ENCODE data around the gene SCGN. TPM values are rescaled to one million over a fixed set of nuclear protein-coding genes. Genes with fewer than 3 reads are reported as not detected.

Gene SCGN
- total RNA-seq, 1 experiment from 2014 or later, result not detected

DNA sequence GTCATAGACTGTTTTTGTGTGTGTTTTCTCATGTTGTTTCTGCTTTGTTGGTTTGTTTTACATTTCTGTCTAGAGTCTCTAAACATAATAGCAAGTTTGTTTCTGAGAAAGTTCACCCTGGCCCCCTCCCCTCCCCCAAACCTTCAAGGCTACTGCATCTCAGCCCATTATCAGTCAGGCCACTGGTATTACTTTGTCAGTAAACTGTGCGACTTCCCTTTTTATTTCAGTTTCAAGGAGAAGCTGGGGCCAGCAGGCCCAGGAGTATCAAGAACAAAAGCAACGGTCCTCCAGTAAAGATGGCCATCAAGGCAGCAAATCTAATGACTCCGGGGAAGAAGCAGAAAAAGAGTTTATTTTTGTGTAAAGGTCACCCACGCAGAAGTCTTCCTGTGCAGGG, 32.8 kb upstream of the SCGN start (continued):
- TF ChIP-seq ZNF532 (CRISPR knock-in tag; IDR thresholded peaks at IDR 0.05; ENCODE audit: borderline replicate concordance), result no peak
- TF ChIP-seq ATF2 (CRISPR knock-in tag; IDR thresholded peaks at IDR 0.05; ENCODE audit: borderline replicate concordance, low read depth), result no peak
- no peak for TF ChIP-seq MAX (CRISPR knock-in tag; IDR thresholded peaks at IDR 0.05)
- no peak for TF ChIP-seq SMAD3 (CRISPR knock-in tag; IDR thresholded peaks at IDR 0.05; ENCODE audit: borderline replicate concordance)
- TF ChIP-seq NR3C1 (CRISPR knock-in tag; conservative IDR thresholded peaks at IDR 0.05; ENCODE audit: low read depth), result no peak
- TF ChIP-seq ATF3 (CRISPR knock-in tag; conservative IDR thresholded peaks at IDR 0.05), result no peak
- TF ChIP-seq ELF4 (CRISPR knock-in tag; IDR thresholded peaks at IDR 0.05; ENCODE audit: low read depth), result no peak
- TF ChIP-seq, protein P1, sequence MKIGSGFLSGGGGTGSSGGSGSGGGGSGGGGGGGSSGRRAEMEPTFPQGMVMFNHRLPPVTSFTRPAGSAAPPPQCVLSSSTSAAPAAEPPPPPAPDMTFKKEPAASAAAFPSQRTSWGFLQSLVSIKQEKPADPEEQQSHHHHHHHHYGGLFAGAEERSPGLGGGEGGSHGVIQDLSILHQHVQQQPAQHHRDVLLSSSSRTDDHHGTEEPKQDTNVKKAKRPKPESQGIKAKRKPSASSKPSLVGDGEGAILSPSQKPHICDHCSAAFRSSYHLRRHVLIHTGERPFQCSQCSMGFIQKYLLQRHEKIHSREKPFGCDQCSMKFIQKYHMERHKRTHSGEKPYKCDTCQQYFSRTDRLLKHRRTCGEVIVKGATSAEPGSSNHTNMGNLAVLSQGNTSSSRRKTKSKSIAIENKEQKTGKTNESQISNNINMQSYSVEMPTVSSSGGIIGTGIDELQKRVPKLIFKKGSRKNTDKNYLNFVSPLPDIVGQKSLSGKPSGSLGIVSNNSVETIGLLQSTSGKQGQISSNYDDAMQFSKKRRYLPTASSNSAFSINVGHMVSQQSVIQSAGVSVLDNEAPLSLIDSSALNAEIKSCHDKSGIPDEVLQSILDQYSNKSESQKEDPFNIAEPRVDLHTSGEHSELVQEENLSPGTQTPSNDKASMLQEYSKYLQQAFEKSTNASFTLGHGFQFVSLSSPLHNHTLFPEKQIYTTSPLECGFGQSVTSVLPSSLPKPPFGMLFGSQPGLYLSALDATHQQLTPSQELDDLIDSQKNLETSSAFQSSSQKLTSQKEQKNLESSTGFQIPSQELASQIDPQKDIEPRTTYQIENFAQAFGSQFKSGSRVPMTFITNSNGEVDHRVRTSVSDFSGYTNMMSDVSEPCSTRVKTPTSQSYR (CRISPR knock-in tag; IDR thresholded peaks at IDR 0.05), result no peak

DNA sequence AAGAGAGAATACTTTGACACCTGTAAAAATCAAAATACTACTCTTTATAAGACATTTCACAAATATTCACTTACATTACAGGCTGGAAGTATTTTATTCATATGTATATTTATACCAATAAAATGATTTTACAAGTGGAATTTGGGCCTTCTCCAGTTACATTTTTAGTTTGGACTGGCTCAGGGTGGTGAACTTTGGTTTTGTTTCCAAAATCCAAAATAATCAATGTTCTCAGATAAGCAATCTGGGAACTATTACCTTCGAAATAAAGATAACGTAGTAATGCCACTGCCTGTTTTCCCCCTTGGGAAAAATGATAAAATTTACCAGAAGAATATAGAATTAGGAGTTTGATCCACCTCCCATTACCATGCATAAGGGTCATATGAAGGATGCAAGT, 31.6 kb upstream of the SCGN start:
- CTCF ChIA-PET, result interaction anchor here (1.0 kb wide), 1 partner anchor 355 kb away, joined by 3 read pairs; no protein-coding TSS in a partner anchor
- no peak for TF ChIP-seq NR2C2 (CRISPR knock-in tag; IDR thresholded peaks at IDR 0.05)
- TF ChIP-seq JAZF1 (CRISPR knock-in tag; IDR thresholded peaks at IDR 0.05), result no peak
- TF ChIP-seq RORB (CRISPR knock-in tag; IDR thresholded peaks at IDR 0.05), result no peak
- no peak for TF ChIP-seq TEAD4 (CRISPR knock-in tag; IDR thresholded peaks at IDR 0.05)
- TF ChIP-seq CREM (CRISPR knock-in tag; IDR thresholded peaks at IDR 0.05), result no peak
- no peak for TF ChIP-seq ZBTB21 (CRISPR knock-in tag; IDR thresholded peaks at IDR 0.05; ENCODE audit: borderline replicate concordance)
- TF ChIP-seq, protein P2, sequence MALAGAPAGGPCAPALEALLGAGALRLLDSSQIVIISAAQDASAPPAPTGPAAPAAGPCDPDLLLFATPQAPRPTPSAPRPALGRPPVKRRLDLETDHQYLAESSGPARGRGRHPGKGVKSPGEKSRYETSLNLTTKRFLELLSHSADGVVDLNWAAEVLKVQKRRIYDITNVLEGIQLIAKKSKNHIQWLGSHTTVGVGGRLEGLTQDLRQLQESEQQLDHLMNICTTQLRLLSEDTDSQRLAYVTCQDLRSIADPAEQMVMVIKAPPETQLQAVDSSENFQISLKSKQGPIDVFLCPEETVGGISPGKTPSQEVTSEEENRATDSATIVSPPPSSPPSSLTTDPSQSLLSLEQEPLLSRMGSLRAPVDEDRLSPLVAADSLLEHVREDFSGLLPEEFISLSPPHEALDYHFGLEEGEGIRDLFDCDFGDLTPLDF (CRISPR knock-in tag; IDR thresholded peaks at IDR 0.05), result no peak
- no peak for TF ChIP-seq STAT6 (CRISPR knock-in tag; conservative IDR thresholded peaks at IDR 0.05; ENCODE audit: low read depth)
- TF ChIP-seq CBFB (CRISPR knock-in tag; IDR thresholded peaks at IDR 0.05; ENCODE audit: low read depth), result no peak
- TF ChIP-seq, protein P3, sequence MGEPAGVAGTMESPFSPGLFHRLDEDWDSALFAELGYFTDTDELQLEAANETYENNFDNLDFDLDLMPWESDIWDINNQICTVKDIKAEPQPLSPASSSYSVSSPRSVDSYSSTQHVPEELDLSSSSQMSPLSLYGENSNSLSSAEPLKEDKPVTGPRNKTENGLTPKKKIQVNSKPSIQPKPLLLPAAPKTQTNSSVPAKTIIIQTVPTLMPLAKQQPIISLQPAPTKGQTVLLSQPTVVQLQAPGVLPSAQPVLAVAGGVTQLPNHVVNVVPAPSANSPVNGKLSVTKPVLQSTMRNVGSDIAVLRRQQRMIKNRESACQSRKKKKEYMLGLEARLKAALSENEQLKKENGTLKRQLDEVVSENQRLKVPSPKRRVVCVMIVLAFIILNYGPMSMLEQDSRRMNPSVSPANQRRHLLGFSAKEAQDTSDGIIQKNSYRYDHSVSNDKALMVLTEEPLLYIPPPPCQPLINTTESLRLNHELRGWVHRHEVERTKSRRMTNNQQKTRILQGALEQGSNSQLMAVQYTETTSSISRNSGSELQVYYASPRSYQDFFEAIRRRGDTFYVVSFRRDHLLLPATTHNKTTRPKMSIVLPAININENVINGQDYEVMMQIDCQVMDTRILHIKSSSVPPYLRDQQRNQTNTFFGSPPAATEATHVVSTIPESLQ (CRISPR knock-in tag; IDR thresholded peaks at IDR 0.05), result no peak

More for the DNA sequence above, 31.6 kb upstream of the SCGN start:
- POLR2A ChIA-PET, result no interaction called here
- Mint-ChIP-seq H3K9me3 (no peaks in the 10 kb centered on the region), H3K27me3 (ENCODE audit: low read depth) (no peaks in the 10 kb centered on the region; the same call in 1 of the 2 replicates), H3K4me3 (no peak overlapping the region), H3K4me1 (peaks cover 20% of the 10 kb centered on the region), H3K27ac (no peak overlapping the region), H3K36me3 (0 out of 2 replicates have a peak, but pooled peaks cover 3% of the 10 kb centered on the region)
- DNase-seq (ENCODE audit: low spot score) (no peak), ATAC-seq (no peak)
